Adrenal gland (tissue), 5 donors: ENCODE results near the gene RBM34.

Experiments
- CTCF ChIP-seq, 6 experiments: fragments of 450-650 bp in 4 of 6; fragments of 200-600 bp in 2 of 6; sonication (generic) in 1 of 6; IDR thresholded peaks; 1 replicate in 5 of 6; 2 replicates in 1 of 6; pipeline versions ENCODE4 v1.5.1 to v1.8.0; 2016 to 2021; ENCODE audit warnings: antibody characterized with exemption in 6 of 6, mild to moderate bottlenecking in 2 of 6, moderate library complexity in 1 of 6
- POLR2A ChIP-seq, 2 donors: fragments of 450-650 bp; IDR thresholded peaks; one replicate each; pipeline ENCODE4 v1.6.1; 2017; ENCODE audit warnings: antibody characterized with exemption in 2 of 2, mild to moderate bottlenecking in 2 of 2, moderate library complexity in 1 of 2
- donor health status: DM: no; HTN: no; CAD: no.

GRCh38 chr1:235169986-235170385, 8.9 kb upstream of the RBM34 start:
- no peak for TF ChIP-seq CTCF (IDR thresholded peaks at IDR 0.05)
- no peak for TF ChIP-seq POLR2A (IDR thresholded peaks at IDR 0.05)
